Testis (tissue), 3 donors: Measurements from ENCODE around the gene AKAP6. TPM values are rescaled to one million over a fixed set of nuclear protein-coding genes. Genes with fewer than 3 reads are reported as not detected.

Experiments used
- DNase-seq: peaks from one replicate; pipeline ENCODE4 v3.0.0-alpha.2; 2019
- H3K27ac ChIP-seq, 2 donors: fragments of 200-600 bp; sonication (generic); one replicate each; pipeline ENCODE4 v1.5.1; 2019
- H3K27me3 ChIP-seq: fragments of 200-600 bp; sonication (generic); one replicate; pipeline ENCODE4 v1.5.1; 2019
- H3K36me3 ChIP-seq: fragments of 200-600 bp; sonication (generic); one replicate; pipeline ENCODE4 v1.5.1; 2017; ENCODE audit warnings: low read depth; ENCODE audit errors: missing control alignments
- H3K4me1 ChIP-seq: fragments of 200-600 bp; sonication (generic); one replicate; pipeline ENCODE4 v1.5.1; 2019
- H3K4me3 ChIP-seq, 2 donors: fragments of 200-600 bp; sonication (generic); one replicate each; pipeline ENCODE4 v1.5.1; 2017 to 2019
- H3K9me3 ChIP-seq: fragments of 200-600 bp; sonication (generic); one replicate; pipeline ENCODE4 v1.5.1; 2017
- CTCF ChIP-seq, 3 experiments: fragments of 450-650 bp in 2 of 3; fragments of 200-600 bp in 1 of 3; sonication (generic) in 1 of 3; IDR thresholded peaks; one replicate each; pipeline ENCODE4 v1.5.1; 2016 to 2019; ENCODE audit warnings: antibody characterized with exemption in 3 of 3, mild to moderate bottlenecking in 2 of 3, moderate library complexity in 1 of 3
- POLR2A ChIP-seq: fragments of 450-650 bp; IDR thresholded peaks from one replicate; pipeline ENCODE4 v1.6.1; 2017; ENCODE audit warnings: antibody characterized with exemption, mild to moderate bottlenecking, moderate library complexity
- WGBS, 2 donors: methylation state at CpG; one replicate each; pipeline ENCODE4 v1.1.5; 2018; 5-methylcytosine and 5-hydroxymethylcytosine counted together
- intact Hi-C: fragments of 100-400 bp; cut with DNase I; formaldehyde crosslinking; loops from one replicate; pipeline ENCODE4 v1.15.1; 2023; ENCODE audit warnings: low total_unique reads
- polyA plus RNA-seq: library from polyadenylated mRNA; stranded (reverse); fragments of 350-450 nt; fragmentation: Illumina TruSeq; extraction: RNeasy Lipid Tissue Mini Kit (QIAGEN cat#74804); gene quantifications from one replicate; pipeline ENCODE4 v1.2.3, GENCODE V29; 2014; ENCODE audit warnings: low read depth, low replicate concordance; ENCODE audit not compliant: insufficient read depth
- total RNA-seq, 2 donors: library from RNA; depleted of rRNA; stranded (reverse); fragments of >200 nt; gene quantifications; one replicate each; pipeline ENCODE4 v1.2.3, GENCODE V29; 2016

The AKAP6 gene
- total and polyA plus RNA-seq, 3 donors from 2014 or later: 26.6 to 30.9 (median 30.9) TPM

- no peak overlapping the region for H3K27ac ChIP-seq
- TF ChIP-seq CTCF (IDR thresholded peaks at IDR 0.05): no peak
- intact Hi-C loops: no loop called here
- WGBS, 2 donors: 68 to 83% methylated on average over 4 of the region's 4 CpGs
- no peak overlapping the region for H3K4me3 ChIP-seq
- peaks cover 21% of the 10 kb centered on the region for H3K4me1 ChIP-seq
- no peaks in the 10 kb centered on the region for H3K27me3 ChIP-seq
- H3K36me3 ChIP-seq: no peaks in the 10 kb centered on the region
- DNase-seq: no peak
- no peaks in the 10 kb centered on the region for H3K9me3 ChIP-seq
These were observed 216.0 kb downstream of the AKAP6 start for GRCh38 chr14:32545095-32545494.

- WGBS, 2 donors: 47 to 48% methylated on average over 10 of the region's 10 CpGs
These were observed 216.6 kb downstream of the AKAP6 start for GRCh38 chr14:32545506-32546210.

DNA sequence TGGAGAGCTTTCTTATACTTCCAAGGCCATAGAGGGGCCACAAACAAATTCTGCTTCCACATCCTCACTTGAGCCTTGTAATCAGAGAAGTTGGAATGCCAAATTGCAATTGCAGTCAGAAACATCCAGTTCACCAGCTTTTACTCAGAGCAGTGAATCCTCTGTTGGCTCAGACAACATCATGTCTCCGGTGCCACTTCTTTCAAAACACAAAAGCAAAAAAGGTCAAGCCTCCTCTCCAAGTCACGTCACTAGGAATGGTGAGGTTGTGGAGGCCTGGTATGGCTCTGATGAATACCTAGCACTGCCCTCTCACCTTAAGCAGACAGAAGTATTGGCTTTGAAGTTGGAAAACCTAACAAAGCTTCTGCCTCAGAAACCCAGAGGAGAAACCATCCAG is 217.1 kb downstream of the AKAP6 start:
- DNase-seq: no peak

More at GRCh38 chr14:32545506-32546210, 216.6 kb downstream of the AKAP6 start:
- no peaks in the 10 kb centered on the region for H3K27me3 ChIP-seq
- H3K9me3 ChIP-seq: no peaks in the 10 kb centered on the region
- H3K27ac ChIP-seq: no peak overlapping the region
- TF ChIP-seq POLR2A (no peak), CTCF (IDR thresholded peaks at IDR 0.05) (no peak)
- H3K4me1 ChIP-seq: peaks cover 21% of the 10 kb centered on the region
- no peak overlapping the region for H3K4me3 ChIP-seq
- DNase-seq: no peak
- intact Hi-C loops: no loop called here
- no peaks in the 10 kb centered on the region for H3K36me3 ChIP-seq

GRCh38 chr14:32552766-32553165 is 223.7 kb downstream of the AKAP6 start:
- no peaks in the 10 kb centered on the region for H3K36me3 ChIP-seq

More for the DNA sequence above, 217.1 kb downstream of the AKAP6 start:
- Histone ChIP-seq H3K9me3 (no peaks in the 10 kb centered on the region), H3K27me3 (no peaks in the 10 kb centered on the region), H3K4me1 (peaks cover 21% of the 10 kb centered on the region), H3K4me3 (no peak overlapping the region), H3K27ac (no peak overlapping the region), H3K36me3 (no peaks in the 10 kb centered on the region)
- intact Hi-C loops: no loop called here
- 34 to 61% methylated on average over 2 of the region's 2 CpGs for WGBS, 2 donors
- TF ChIP-seq CTCF (IDR thresholded peaks at IDR 0.05) (no peak), POLR2A (no peak)

More at GRCh38 chr14:32552766-32553165, 223.7 kb downstream of the AKAP6 start:
- Histone ChIP-seq H3K4me1 (no peaks in the 10 kb centered on the region), H3K4me3 (no peak overlapping the region), H3K9me3 (no peaks in the 10 kb centered on the region), H3K27me3 (no peaks in the 10 kb centered on the region), H3K27ac (no peak overlapping the region)
- DNase-seq: no peak
- intact Hi-C loops: no loop called here
- TF ChIP-seq CTCF (IDR thresholded peaks at IDR 0.05) (no peak), POLR2A (no peak)
